Cardiac fibroblast (primary cell): Measurements from ENCODE around the gene FEZ2.

Experiments used
- DNase-seq, 2 donors: peaks; one replicate each; pipeline versions ENCODE4 v3.0.0 to v3.0.0-alpha.2; 2010; ENCODE audit warnings: low read depth in 2 of 2
- H3K4me3 ChIP-seq, 2 donors: replicated peaks in 1 of 2; 1 replicate in 1 of 2; 2 replicates in 1 of 2; pipeline ENCODE4 v1.5.1; 2011; ENCODE audit warnings: low read depth in 2 of 2, low read length in 2 of 2, mild to moderate bottlenecking in 2 of 2, moderate library complexity in 1 of 2
- CTCF ChIP-seq: IDR thresholded peaks from one replicate; pipeline ENCODE4 v1.5.1; 2011; ENCODE audit warnings: low read depth, mild to moderate bottlenecking, low read length, inconsistent platforms

The FEZ2 gene

GRCh38 chr2:36528766-36529392 is 69.1 kb downstream of the FEZ2 start:
- H3K4me3 ChIP-seq = no peak overlapping the region
- DNase-seq = no peak
- TF ChIP-seq CTCF = no peak

GRCh38 chr2:36528274-36528673 is 69.7 kb downstream of the FEZ2 start:
- no peak for DNase-seq
- TF ChIP-seq CTCF = no peak
- H3K4me3 ChIP-seq = no peak overlapping the region

- peak; percentile 35 to 44 for DNase-seq
- no peak overlapping the region for H3K4me3 ChIP-seq
- TF ChIP-seq CTCF = no peak
These were observed 71.7 kb downstream of the FEZ2 start for GRCh38 chr2:36526226-36526625.

- DNase-seq = no peak
- no peak for TF ChIP-seq CTCF
- H3K4me3 ChIP-seq = no peak overlapping the region
These were observed 72.7 kb downstream of the FEZ2 start for GRCh38 chr2:36525245-36525644.

- TF ChIP-seq CTCF = no peak
- H3K4me3 ChIP-seq = no peak overlapping the region
- DNase-seq = no peak
These were observed 74.8 kb downstream of the FEZ2 start for GRCh38 chr2:36523153-36523552.

GRCh38 chr2:36520431-36520830 is 77.5 kb downstream of the FEZ2 start:
- TF ChIP-seq CTCF = no peak
- no peak overlapping the region for H3K4me3 ChIP-seq
- no peak for DNase-seq
